HEK293 (cell line): ENCODE data around the gene GRM2.

Source experiments
- CTCF ChIA-PET: fragments of 350-600 bp; formaldehyde crosslinking; extraction: SDS; loops from one replicate; lab custom pipeline; 2021; ENCODE audit warnings: antibody characterized with exemption; lab: Yijun Ruan, JAX
- POLR2A ChIA-PET: fragments of 300-600 bp; formaldehyde crosslinking; extraction: SDS; loops from one replicate; lab custom pipeline; 2020; ENCODE audit warnings: antibody characterized with exemption, inconsistent platforms; lab: Yijun Ruan, JAX
- H3K27ac ChIP-seq: fragments of 200-500 bp; sonication (Bioruptor generic); 2 replicates; pipeline ENCODE4 v1.5.1; 2014; ENCODE audit warnings: low read depth, low read length, control low read depth, inconsistent platforms; ENCODE audit errors: extremely low read depth
- H3K36me3 ChIP-seq, 2 experiments: fragments of 200-500 bp in 1 of 2; sonication (Bioruptor generic) in 1 of 2; 1 replicate in 1 of 2; 2 replicates in 1 of 2; pipeline ENCODE4 v1.5.1; 2014 to 2017; ENCODE audit warnings: inconsistent platforms in 2 of 2, low read length in 2 of 2; ENCODE audit not compliant: control insufficient read depth in 2 of 2, insufficient read depth in 1 of 2
- H3K4me1 ChIP-seq: fragments of 200-500 bp; sonication (Bioruptor generic); 2 replicates; pipeline ENCODE4 v1.5.1; 2014; ENCODE audit warnings: mild to moderate bottlenecking, low read length, inconsistent platforms; ENCODE audit not compliant: control insufficient read depth, insufficient read depth
- H3K4me3 ChIP-seq: 2 replicates; pipeline ENCODE4 v1.5.1; 2011; ENCODE audit warnings: low read depth, mild to moderate bottlenecking, control low read depth, low read length, moderate library complexity
- H3K9me3 ChIP-seq: fragments of 200-500 bp; sonication (Bioruptor generic); 2 replicates; pipeline ENCODE4 v1.5.1; 2014; ENCODE audit warnings: low read depth, low read length, inconsistent platforms; ENCODE audit not compliant: control insufficient read depth, insufficient read depth
- EGR2 ChIP-seq: fragments of 450-650 bp; formaldehyde crosslinking; IDR thresholded peaks from 2 replicates; pipeline ENCODE4 v1.5.1; 2016; ENCODE audit warnings: low read depth, missing biosample characterization, missing genetic modification characterization
- FEZF1 ChIP-seq: fragments of 450-650 bp; formaldehyde crosslinking; IDR thresholded peaks from 2 replicates; pipeline ENCODE4 v1.5.1; 2016; ENCODE audit warnings: missing biosample characterization, missing genetic modification characterization
- HOXC10 ChIP-seq: sonication (generic); formaldehyde crosslinking; IDR thresholded peaks from 2 replicates; pipeline ENCODE4 v1.8.1; 2023; ENCODE audit warnings: mild to moderate bottlenecking, missing genetic modification reagents
- HOXD13 ChIP-seq: sonication (generic); formaldehyde crosslinking; IDR thresholded peaks from 2 replicates; pipeline ENCODE4 v1.8.0; 2022; ENCODE audit warnings: missing genetic modification reagents, borderline replicate concordance
- PATZ1 ChIP-seq: fragments of 450-650 bp; formaldehyde crosslinking; IDR thresholded peaks from 2 replicates; pipeline ENCODE4 v1.5.1; 2016; ENCODE audit warnings: missing biosample characterization, missing genetic modification characterization
- RBAK ChIP-seq: fragments of 450-650 bp; formaldehyde crosslinking; IDR thresholded peaks from 2 replicates; pipeline ENCODE4 v1.5.1; 2016; ENCODE audit warnings: missing biosample characterization, missing genetic modification characterization
- SALL2 ChIP-seq: fragments of 450-650 bp; formaldehyde crosslinking; IDR thresholded peaks from 2 replicates; pipeline ENCODE4 v1.5.0; 2017; ENCODE audit warnings: missing biosample characterization, mild to moderate bottlenecking, missing genetic modification characterization, borderline replicate concordance
- SCRT2 ChIP-seq: fragments of 450-650 bp; formaldehyde crosslinking; IDR thresholded peaks from 2 replicates; pipeline ENCODE4 v1.5.1; 2016; ENCODE audit warnings: missing biosample characterization, missing genetic modification characterization
- SP3 ChIP-seq: fragments of 450-650 bp; formaldehyde crosslinking; IDR thresholded peaks from 2 replicates; pipeline ENCODE4 v1.5.1; 2016; ENCODE audit warnings: missing biosample characterization, missing genetic modification characterization
- TCF7L2 ChIP-seq: IDR thresholded peaks from 2 replicates; pipeline ENCODE4 v1.6.1; 2011; ENCODE audit warnings: low read depth, mild to moderate bottlenecking, inconsistent platforms, low read length, moderate library complexity, borderline replicate concordance
- YY1 ChIP-seq: fragments of 450-650 bp; formaldehyde crosslinking; IDR thresholded peaks from 2 replicates; pipeline ENCODE4 v1.5.1; 2018; ENCODE audit warnings: missing biosample characterization, missing genetic modification characterization
- ZBTB44 ChIP-seq: fragments of 450-650 bp; IDR thresholded peaks from 2 replicates; pipeline ENCODE4 v1.5.1; 2018; ENCODE audit warnings: missing biosample characterization, mild to moderate bottlenecking, missing genetic modification characterization
- ZEB2 ChIP-seq: fragments of 450-650 bp; formaldehyde crosslinking; IDR thresholded peaks from 2 replicates; pipeline ENCODE4 v1.5.1; 2016; ENCODE audit warnings: missing biosample characterization, missing genetic modification characterization
- ZFP69B ChIP-seq: fragments of 450-650 bp; formaldehyde crosslinking; IDR thresholded peaks from 2 replicates; pipeline ENCODE4 v1.5.1; 2016; ENCODE audit warnings: missing biosample characterization, missing genetic modification characterization
- ZIC2 ChIP-seq: fragments of 450-650 bp; formaldehyde crosslinking; IDR thresholded peaks from 2 replicates; pipeline ENCODE4 v1.5.1; 2016; ENCODE audit warnings: missing biosample characterization, missing genetic modification characterization
- ZNF133 ChIP-seq: fragments of 450-650 bp; formaldehyde crosslinking; IDR thresholded peaks from 2 replicates; pipeline ENCODE4 v1.5.1; 2016; ENCODE audit warnings: missing biosample characterization, missing genetic modification characterization
- ZNF138 ChIP-seq: fragments of 450-650 bp; formaldehyde crosslinking; IDR thresholded peaks from 2 replicates; pipeline ENCODE4 v1.5.1; 2016; ENCODE audit warnings: missing biosample characterization, missing genetic modification characterization, borderline replicate concordance
- ZNF155 ChIP-seq: fragments of 450-650 bp; formaldehyde crosslinking; IDR thresholded peaks from 2 replicates; pipeline ENCODE4 v1.5.1; 2016; ENCODE audit warnings: missing biosample characterization, missing genetic modification characterization
- ZNF169 ChIP-seq: fragments of 450-650 bp; formaldehyde crosslinking; IDR thresholded peaks from 2 replicates; pipeline ENCODE4 v1.5.1; 2016; ENCODE audit warnings: missing biosample characterization, missing genetic modification characterization
- ZNF221 ChIP-seq: fragments of 450-650 bp; formaldehyde crosslinking; IDR thresholded peaks from 2 replicates; pipeline ENCODE4 v1.5.1; 2017; ENCODE audit warnings: missing biosample characterization, missing genetic modification characterization, borderline replicate concordance
- ZNF23 ChIP-seq: fragments of 450-650 bp; formaldehyde crosslinking; IDR thresholded peaks from 2 replicates; pipeline ENCODE4 v1.5.1; 2016; ENCODE audit warnings: missing biosample characterization, missing genetic modification characterization, borderline replicate concordance
- ZNF248 ChIP-seq: fragments of 450-650 bp; formaldehyde crosslinking; IDR thresholded peaks from 2 replicates; pipeline ENCODE4 v1.5.1; 2017; ENCODE audit warnings: missing biosample characterization, missing genetic modification characterization
- ZNF274 ChIP-seq, 2 experiments: fragments of 200-500 bp in 1 of 2; fragments of 450-650 bp in 1 of 2; sonication (Bioruptor generic) in 1 of 2; formaldehyde crosslinking in 1 of 2; IDR thresholded peaks; 2 replicates each; pipeline versions ENCODE4 v1.5.1 to v1.6.1; 2014 to 2016; ENCODE audit warnings: borderline replicate concordance in 1 of 2, inconsistent platforms in 1 of 2, low read length in 1 of 2, missing biosample characterization in 1 of 2, missing genetic modification characterization in 1 of 2
- ZNF366 ChIP-seq: fragments of 450-650 bp; formaldehyde crosslinking; conservative IDR thresholded peaks from 2 replicates; pipeline ENCODE4 v1.5.1; 2016; ENCODE audit warnings: missing biosample characterization, missing genetic modification characterization
- ZNF501 ChIP-seq: fragments of 450-650 bp; formaldehyde crosslinking; IDR thresholded peaks from 2 replicates; pipeline ENCODE4 v1.5.1; 2016; ENCODE audit warnings: missing biosample characterization, missing genetic modification characterization
- ZNF548 ChIP-seq: fragments of 450-650 bp; formaldehyde crosslinking; IDR thresholded peaks from 2 replicates; pipeline ENCODE4 v1.5.1; 2016; ENCODE audit warnings: missing biosample characterization, missing genetic modification characterization
- ZNF555 ChIP-seq: fragments of 450-650 bp; formaldehyde crosslinking; conservative IDR thresholded peaks from 2 replicates; pipeline ENCODE4 v1.5.1; 2017; ENCODE audit warnings: missing biosample characterization, mild to moderate bottlenecking, missing genetic modification characterization, inconsistent platforms
- ZNF561 ChIP-seq: fragments of 450-650 bp; IDR thresholded peaks from 2 replicates; pipeline ENCODE4 v1.5.1; 2018; ENCODE audit warnings: missing biosample characterization, missing genetic modification characterization, borderline replicate concordance
- ZNF580 ChIP-seq: fragments of 450-650 bp; formaldehyde crosslinking; IDR thresholded peaks from 2 replicates; pipeline ENCODE4 v1.5.1; 2016; ENCODE audit warnings: missing biosample characterization, missing genetic modification characterization
- ZNF600 ChIP-seq: fragments of 450-650 bp; formaldehyde crosslinking; IDR thresholded peaks from 2 replicates; pipeline ENCODE4 v1.5.1; 2016; ENCODE audit warnings: missing biosample characterization, missing genetic modification characterization
- ZNF785 ChIP-seq: fragments of 450-650 bp; formaldehyde crosslinking; IDR thresholded peaks from 2 replicates; pipeline ENCODE4 v1.5.1; 2016; ENCODE audit warnings: missing biosample characterization, missing genetic modification characterization

Gene GRM2

DNA sequence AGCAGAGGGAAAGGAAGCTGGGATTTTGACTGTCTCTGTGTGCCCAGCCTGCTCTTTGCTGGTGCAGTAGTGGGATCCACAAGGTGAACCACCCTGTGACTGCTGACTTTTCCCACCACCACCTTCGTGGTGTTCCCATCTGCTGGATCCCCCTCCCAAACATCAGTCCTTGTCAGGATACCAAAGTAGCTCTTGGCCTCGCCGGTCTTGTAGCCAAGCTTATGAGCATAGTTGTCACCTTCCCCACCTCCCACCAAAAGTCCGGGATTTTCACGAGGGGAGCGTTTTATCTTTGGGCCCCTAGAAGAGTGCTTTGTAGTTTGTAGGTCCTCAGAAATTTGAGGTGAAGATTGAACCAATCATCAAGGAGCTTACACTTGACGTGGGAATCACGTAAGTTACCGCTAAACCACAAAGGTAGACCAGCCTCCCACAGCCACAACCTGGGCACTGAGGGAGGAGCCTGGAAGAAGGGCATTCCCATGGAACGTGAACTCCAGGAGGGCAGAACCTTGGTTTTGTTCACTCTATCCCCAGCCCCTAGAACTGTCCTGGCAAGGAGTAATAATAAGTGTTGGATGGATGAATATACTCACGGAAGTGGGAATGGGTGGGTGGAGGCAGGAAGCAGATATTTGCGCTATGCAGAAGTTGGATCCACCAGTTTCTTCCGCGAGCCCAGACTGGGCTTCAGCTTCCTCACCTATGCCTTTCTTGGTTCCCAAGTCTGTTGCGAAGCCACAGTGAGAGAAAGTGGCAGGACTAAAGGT is 36.6 kb upstream of the GRM2 start:
- Histone ChIP-seq H3K27ac (no peak overlapping the region), H3K9me3 (no peaks in the 10 kb centered on the region)

GRCh38 chr3:51670823-51671733 is 35.8 kb upstream of the GRM2 start, which contains the start of gene TEX264:
TSS of gene TEX264 (plus strand) at chr3:51671252. CDS start at chr3:51674305, 3,053 bp downstream.
- peak within 1 kb of the TSS; percentile 65; the same call in 1 of the 2 replicates for H3K27ac ChIP-seq
- TF ChIP-seq ZNF600 (tag by site-specific recombination) (no peak; the same call in 1 of the 2 replicates), TCF7L2 (no peak), HOXC10 (CRISPR knock-in tag) (no peak), FEZF1 (tag by site-specific recombination) (no peak), ZNF133 (tag by site-specific recombination) (no peak), ZBTB44 (no peak), ZFP69B (tag by site-specific recombination) (no peak), PATZ1 (tag by site-specific recombination) (no peak; the same call in 1 of the 2 replicates), ZNF366 (no peak), RBAK (tag by site-specific recombination) (no peak), SP3 (tag by site-specific recombination) (peak; percentile 28; the same call in 1 of the 2 replicates), HOXD13 (CRISPR knock-in tag) (no peak), ZNF548 (tag by site-specific recombination) (no peak), ZNF561 (tag by site-specific recombination) (no peak), ZNF138 (tag by site-specific recombination) (no peak), ZIC2 (tag by site-specific recombination) (no peak), ZNF555 (tag by site-specific recombination) (no peak), ZNF580 (tag by site-specific recombination) (no peak), YY1 (tag by site-specific recombination) (no peak), SCRT2 (tag by site-specific recombination) (no peak), ZNF221 (tag by site-specific recombination) (no peak), ZNF248 (tag by site-specific recombination) (no peak), SALL2 (tag by site-specific recombination) (no peak), EGR2 (tag by site-specific recombination) (peak; percentile 87), ZNF169 (tag by site-specific recombination) (no peak), ZNF785 (tag by site-specific recombination) (no peak), ZNF155 (tag by site-specific recombination) (no peak), ZNF274 (IDR thresholded peaks at IDR 0.05; ENCODE audit: low read length) (no peak), ZNF274 (tag by site-specific recombination; IDR thresholded peaks at IDR 0.05; ENCODE audit: borderline replicate concordance) (no peak)

More for the DNA sequence above, 36.6 kb upstream of the GRM2 start:
- peaks cover 0 to 20% of the 10 kb centered on the region in 2 experiments; a peak in 1 of 3 replicates for H3K36me3 ChIP-seq
- no peak for TF ChIP-seq ZNF501
- TF ChIP-seq ZNF248 (tag by site-specific recombination) = no peak
- no peak for TF ChIP-seq ZNF23 (tag by site-specific recombination)
- no peak for TF ChIP-seq ZEB2 (tag by site-specific recombination)
- TF ChIP-seq, all 188 proteins: peak for 0
- ChIA-PET CTCF (interaction anchor here (0.8 to 4.2 kb wide), 18 partner anchors 9 to 280 kb away, joined by 3 to 61 read pairs (median 4); partner anchors contain the start of gene DCAF1), POLR2A (interaction anchor here (1.6 to 2.5 kb wide), 2 partner anchors 168 to 170 kb away, joined by 3 to 16 read pairs; partner anchors contain the start of gene DCAF1)
- Histone ChIP-seq H3K4me3 (peak overlapping the region; percentile 80), H3K4me1 (no peaks in the 10 kb centered on the region)

More at GRCh38 chr3:51670823-51671733, 35.8 kb upstream of the GRM2 start, which contains the start of gene TEX264:
- Histone ChIP-seq H3K4me3 (peak within 1 kb of the TSS; percentile 80), H3K9me3 (no peaks in the 10 kb centered on the region), H3K4me1 (no peaks in the 10 kb centered on the region), H3K36me3 (peaks cover 0 to 22% of the 10 kb centered on the region in 2 experiments; a peak in 1 of 3 replicates)
- CTCF ChIA-PET = interaction anchor here (1.3 to 4.2 kb wide), 7 partner anchors 11 to 262 kb away, joined by 3 to 61 read pairs (median 15); partner anchors contain the start of gene DCAF1
- POLR2A ChIA-PET = interaction anchor here (0.8 to 2.5 kb wide), 6 partner anchors 10 to 286 kb away, joined by 3 to 16 read pairs (median 3); partner anchors contain the start of genes DCAF1, GRM2 and MANF
